8988T (cell line): ENCODE measurements around the gene MRPS17.

Experiments used
- DNase-seq: peaks from one replicate; pipeline ENCODE4 v3.0.0; 2011

MRPS17 gene

DNA sequence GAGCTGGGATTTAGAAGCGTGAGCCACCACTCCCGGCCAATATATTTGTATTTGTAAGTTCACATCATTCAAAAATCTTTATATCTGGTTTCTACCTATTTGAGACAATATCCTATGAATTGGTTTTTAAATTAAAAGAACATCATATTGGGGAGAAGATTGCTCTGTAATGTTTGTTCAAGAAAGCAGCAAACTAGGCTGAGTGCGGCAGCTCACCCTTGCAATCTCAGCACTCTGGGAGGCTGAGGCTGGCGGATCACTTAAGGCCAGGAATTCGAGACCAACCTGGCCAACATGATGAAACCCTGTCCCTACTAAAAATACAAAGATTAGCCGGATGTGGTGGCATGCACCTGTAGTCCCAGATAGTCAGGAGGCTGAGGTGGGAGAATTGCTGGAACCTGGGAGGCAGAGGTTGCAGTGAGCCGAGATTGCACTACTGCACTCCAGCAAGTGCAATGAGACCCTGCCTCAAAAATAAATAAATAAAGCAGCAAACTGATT is 22.1 kb downstream of the MRPS17 start:
- DNase-seq = no peak

DNA sequence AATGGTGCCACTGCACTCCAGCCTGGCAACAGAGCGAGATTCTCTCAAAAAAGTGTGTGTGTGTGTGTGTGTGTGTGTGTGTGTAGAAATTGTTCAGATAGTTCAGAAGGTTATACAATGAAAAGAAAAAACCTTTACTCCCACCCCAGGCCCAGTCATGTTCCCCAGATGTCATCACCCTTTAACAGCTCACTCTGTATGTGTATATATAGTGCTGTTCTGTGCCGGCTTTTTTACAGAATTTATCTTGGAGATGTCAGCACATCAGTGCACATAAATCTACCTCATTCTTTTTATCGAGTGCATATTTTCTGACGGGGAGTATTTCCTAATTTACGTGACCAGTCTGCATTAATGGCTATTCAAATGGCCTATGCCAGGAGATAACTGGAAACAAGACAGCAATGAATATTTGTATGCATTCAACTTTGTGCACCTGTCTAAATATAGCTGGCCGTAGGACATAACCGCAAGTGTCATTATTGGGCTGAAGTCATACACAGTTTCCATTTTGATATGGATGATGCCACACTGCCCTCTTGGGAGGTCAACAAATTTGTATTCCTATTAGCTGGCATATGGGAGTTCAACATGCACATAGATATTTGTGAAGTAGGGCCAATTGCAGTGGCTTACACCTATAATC is 24.4 kb downstream of the MRPS17 start:
- no peak for DNase-seq

DNA sequence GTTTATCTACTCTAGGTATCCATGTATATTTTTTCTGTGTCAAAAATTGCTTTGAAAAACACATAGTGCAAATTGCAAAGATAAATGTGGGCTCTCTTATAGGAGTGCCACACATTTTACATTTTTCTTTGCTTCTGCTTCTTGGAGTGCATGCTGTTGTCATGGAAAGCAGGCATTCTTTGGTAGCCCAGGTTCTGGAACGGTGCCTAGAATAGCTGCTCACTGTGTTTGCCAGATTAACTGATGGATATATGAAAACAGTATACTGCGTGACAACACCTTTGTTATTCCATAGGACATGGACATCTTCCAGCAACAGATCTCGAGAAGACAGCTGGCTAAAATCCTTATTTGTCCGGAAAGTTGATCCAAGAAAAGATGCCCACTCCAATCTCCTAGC is 26.2 kb downstream of the MRPS17 start:
- DNase-seq = no peak

DNA sequence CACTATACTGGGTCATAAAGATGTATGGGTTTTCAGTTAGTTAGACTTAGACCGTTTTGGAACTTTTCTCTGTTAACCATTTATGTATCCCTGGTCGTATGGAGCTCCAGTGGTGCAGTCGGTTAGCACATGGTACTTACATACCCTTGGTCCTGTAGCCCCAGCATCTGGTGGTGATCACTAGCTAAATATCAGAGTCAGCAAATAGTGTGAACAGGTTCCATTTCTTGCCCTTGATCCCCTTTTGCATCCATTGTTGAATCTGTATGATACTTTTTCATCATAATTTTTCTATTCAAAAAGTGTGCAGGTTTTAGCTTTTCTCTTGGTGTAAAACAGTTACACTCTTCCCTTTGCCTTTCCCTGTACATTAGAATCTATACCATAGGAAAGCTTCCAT is 28.6 kb downstream of the MRPS17 start:
- no peak for DNase-seq

DNA sequence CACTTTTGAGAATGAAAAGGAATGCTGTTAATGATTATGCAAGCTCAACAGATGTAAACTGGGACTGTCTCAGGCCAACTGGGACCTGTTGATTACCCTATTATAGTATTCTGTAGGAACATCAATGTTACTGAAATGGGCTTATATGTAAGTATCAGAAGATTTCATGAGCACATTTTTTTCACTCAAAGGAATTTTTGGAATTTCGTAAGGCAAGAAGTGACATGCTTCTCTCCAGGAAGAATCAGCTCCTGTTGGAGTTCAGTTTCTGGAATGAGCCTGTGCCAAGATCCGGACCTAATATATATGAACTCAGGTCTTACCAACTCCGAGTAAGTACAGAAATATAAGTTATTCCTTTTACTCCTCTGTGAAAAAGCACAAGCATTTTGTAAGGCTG is 31.9 kb downstream of the MRPS17 start:
- no peak for DNase-seq

DNA sequence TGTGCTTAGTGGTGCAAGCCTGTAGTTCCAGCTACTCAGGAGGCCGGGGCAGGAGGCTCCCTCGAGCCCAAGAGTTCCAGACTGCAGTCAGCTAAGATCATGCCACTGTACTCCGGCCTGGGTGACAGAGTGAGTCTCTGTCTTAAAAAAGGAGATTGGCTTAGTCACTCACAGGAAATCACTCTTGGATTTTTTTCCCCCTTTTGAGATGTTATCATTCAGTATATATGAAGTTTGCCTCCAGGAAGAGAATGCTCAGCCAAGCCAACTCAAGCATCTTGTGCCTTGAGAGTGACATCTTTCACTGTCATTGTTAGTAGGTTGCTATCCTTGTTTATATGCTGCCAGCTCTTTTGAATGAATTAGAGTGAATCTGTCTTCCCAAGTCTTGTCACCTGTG is 40.7 kb downstream of the MRPS17 start:
- DNase-seq = no peak

DNA sequence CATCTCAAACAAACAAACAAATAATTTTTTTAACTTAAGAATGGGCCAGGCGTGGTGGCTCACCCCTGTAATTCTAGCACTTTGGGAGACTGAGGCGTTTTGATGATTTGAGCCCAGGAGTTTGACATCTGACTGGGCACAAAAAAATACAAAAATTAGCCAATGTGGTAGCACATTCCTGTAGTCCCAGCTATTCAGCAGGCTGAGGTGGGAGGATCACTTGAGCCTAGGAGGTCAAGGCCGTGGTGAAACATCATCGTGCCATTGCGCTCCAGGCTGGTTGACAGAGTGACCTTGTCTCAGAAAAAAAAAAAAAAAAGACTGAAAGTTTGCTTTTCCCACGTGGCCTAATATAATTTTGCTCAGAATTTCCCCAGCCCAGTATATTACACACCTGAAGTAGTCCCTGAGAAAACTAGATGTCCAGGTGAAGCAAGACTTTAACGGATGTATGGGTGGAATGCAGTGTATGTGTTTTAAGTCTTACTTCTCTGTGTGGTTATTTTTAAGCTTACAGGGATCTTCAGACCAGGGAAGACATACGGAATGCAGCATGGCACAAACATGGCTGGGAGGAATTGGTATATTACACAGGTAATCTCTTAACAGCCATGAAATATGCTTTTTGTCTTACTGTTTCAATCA is 45.3 kb downstream of the MRPS17 start:
- no peak for DNase-seq

DNA sequence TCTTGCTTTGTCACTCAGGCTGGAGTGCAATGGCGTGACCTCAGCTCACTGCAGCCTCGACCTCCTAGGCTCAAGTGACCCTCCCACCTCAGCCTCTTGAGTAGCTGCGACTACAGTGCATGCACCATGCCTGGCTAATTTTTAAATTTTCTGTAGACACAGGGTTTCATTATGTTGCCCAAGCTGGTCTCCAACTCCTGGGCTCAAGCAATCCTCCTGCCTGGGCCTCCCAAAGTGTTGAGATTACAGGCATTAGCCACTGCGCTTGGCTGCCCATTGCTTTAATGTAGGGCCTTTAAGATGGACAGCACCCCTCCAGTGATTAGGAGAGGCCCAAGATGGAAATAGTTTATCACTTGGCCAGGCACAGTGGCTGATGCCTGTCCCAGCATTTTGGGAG is 52.1 kb downstream of the MRPS17 start:
- no peak for DNase-seq
